ENCODE results near the gene LOC128125822.

DNA sequence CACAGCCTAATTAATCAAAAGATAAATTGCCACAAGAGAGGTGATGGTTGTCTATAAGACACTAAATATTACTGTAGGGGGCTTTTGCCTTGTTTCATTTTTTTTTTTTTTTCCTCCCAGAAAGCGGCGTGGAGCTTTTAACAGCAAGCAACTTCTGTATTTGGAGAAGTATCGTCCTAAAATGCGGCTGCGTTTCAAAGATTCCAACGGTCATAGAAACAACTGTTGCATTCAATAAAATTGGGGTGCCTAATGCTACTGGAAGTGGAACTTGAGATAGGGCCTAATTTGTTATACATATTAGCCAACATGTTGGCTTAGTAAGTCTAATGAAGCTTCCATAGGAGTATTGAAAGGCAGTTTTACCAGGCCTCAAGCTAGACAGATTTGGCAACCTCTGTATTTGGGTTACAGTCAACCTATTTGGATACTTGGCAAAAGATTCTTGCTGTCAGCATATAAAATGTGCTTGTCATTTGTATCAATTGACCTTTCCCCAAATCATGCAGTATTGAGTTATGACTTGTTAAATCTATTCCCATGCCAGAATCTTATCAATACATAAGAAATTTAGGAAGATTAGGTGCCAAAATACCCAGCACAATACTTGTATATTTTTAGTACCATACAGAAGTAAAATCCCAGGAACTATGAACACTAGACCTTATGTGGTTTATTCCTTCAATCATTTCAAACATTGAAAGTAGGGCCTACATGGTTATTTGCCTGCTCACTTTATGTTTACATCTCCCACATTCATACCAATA lies 7.8 kb downstream of the LOC128125822 start:
- no peak for TF ChIP-seq POLR2A (IDR thresholded peaks at IDR 0.05)
- TF ChIP-seq, protein P1, sequence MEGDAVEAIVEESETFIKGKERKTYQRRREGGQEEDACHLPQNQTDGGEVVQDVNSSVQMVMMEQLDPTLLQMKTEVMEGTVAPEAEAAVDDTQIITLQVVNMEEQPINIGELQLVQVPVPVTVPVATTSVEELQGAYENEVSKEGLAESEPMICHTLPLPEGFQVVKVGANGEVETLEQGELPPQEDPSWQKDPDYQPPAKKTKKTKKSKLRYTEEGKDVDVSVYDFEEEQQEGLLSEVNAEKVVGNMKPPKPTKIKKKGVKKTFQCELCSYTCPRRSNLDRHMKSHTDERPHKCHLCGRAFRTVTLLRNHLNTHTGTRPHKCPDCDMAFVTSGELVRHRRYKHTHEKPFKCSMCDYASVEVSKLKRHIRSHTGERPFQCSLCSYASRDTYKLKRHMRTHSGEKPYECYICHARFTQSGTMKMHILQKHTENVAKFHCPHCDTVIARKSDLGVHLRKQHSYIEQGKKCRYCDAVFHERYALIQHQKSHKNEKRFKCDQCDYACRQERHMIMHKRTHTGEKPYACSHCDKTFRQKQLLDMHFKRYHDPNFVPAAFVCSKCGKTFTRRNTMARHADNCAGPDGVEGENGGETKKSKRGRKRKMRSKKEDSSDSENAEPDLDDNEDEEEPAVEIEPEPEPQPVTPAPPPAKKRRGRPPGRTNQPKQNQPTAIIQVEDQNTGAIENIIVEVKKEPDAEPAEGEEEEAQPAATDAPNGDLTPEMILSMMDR (IDR thresholded peaks at IDR 0.05): no peak

Measured in body of pancreas (tissue), 4 donors.